ENCODE measurements around the gene ITPA. TPM values are rescaled to one million over a fixed set of nuclear protein-coding genes. Genes with fewer than 3 reads are reported as not detected.

The ITPA gene
- total and polyA plus RNA-seq, 2 of the 8 experiments (the other 6 are each of a cell fraction or from before 2014, with no cell fraction given) = 88.2 to 94.0 TPM

DNA sequence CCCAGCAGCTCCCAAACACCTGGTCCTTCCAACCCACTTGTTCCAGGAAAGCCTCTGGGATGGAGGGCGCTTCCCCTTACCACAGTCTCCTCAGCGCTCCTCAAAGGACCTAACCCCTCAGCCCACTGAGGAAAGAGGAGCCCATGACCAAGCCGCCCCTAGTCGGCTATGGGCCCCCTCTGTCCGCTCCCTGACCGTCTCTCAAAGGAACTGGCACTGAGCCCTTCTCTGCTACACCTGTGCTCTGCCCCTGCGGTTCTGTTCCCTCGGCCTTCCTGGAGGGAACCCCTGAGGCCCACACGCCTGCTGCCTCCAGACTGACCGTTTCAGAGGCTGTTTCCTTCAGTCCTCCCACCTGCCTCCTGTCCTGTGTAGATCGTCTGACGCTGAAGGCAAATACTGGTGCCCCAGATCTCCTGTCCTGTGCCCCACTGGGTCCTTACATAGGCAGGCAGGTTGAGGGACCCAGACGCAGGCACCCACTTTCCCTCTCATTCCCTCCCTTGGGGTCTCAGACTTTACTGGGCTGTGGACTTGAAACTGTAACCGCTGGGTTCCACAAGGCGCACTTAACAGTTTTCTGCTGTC, 31.6 kb downstream of the ITPA start (continued):
- TF ChIP-seq, protein P1, sequence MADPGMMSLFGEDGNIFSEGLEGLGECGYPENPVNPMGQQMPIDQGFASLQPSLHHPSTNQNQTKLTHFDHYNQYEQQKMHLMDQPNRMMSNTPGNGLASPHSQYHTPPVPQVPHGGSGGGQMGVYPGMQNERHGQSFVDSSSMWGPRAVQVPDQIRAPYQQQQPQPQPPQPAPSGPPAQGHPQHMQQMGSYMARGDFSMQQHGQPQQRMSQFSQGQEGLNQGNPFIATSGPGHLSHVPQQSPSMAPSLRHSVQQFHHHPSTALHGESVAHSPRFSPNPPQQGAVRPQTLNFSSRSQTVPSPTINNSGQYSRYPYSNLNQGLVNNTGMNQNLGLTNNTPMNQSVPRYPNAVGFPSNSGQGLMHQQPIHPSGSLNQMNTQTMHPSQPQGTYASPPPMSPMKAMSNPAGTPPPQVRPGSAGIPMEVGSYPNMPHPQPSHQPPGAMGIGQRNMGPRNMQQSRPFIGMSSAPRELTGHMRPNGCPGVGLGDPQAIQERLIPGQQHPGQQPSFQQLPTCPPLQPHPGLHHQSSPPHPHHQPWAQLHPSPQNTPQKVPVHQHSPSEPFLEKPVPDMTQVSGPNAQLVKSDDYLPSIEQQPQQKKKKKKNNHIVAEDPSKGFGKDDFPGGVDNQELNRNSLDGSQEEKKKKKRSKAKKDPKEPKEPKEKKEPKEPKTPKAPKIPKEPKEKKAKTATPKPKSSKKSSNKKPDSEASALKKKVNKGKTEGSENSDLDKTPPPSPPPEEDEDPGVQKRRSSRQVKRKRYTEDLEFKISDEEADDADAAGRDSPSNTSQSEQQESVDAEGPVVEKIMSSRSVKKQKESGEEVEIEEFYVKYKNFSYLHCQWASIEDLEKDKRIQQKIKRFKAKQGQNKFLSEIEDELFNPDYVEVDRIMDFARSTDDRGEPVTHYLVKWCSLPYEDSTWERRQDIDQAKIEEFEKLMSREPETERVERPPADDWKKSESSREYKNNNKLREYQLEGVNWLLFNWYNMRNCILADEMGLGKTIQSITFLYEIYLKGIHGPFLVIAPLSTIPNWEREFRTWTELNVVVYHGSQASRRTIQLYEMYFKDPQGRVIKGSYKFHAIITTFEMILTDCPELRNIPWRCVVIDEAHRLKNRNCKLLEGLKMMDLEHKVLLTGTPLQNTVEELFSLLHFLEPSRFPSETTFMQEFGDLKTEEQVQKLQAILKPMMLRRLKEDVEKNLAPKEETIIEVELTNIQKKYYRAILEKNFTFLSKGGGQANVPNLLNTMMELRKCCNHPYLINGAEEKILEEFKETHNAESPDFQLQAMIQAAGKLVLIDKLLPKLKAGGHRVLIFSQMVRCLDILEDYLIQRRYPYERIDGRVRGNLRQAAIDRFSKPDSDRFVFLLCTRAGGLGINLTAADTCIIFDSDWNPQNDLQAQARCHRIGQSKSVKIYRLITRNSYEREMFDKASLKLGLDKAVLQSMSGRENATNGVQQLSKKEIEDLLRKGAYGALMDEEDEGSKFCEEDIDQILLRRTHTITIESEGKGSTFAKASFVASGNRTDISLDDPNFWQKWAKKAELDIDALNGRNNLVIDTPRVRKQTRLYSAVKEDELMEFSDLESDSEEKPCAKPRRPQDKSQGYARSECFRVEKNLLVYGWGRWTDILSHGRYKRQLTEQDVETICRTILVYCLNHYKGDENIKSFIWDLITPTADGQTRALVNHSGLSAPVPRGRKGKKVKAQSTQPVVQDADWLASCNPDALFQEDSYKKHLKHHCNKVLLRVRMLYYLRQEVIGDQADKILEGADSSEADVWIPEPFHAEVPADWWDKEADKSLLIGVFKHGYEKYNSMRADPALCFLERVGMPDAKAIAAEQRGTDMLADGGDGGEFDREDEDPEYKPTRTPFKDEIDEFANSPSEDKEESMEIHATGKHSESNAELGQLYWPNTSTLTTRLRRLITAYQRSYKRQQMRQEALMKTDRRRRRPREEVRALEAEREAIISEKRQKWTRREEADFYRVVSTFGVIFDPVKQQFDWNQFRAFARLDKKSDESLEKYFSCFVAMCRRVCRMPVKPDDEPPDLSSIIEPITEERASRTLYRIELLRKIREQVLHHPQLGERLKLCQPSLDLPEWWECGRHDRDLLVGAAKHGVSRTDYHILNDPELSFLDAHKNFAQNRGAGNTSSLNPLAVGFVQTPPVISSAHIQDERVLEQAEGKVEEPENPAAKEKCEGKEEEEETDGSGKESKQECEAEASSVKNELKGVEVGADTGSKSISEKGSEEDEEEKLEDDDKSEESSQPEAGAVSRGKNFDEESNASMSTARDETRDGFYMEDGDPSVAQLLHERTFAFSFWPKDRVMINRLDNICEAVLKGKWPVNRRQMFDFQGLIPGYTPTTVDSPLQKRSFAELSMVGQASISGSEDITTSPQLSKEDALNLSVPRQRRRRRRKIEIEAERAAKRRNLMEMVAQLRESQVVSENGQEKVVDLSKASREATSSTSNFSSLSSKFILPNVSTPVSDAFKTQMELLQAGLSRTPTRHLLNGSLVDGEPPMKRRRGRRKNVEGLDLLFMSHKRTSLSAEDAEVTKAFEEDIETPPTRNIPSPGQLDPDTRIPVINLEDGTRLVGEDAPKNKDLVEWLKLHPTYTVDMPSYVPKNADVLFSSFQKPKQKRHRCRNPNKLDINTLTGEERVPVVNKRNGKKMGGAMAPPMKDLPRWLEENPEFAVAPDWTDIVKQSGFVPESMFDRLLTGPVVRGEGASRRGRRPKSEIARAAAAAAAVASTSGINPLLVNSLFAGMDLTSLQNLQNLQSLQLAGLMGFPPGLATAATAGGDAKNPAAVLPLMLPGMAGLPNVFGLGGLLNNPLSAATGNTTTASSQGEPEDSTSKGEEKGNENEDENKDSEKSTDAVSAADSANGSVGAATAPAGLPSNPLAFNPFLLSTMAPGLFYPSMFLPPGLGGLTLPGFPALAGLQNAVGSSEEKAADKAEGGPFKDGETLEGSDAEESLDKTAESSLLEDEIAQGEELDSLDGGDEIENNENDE (IDR thresholded peaks at IDR 0.05; ENCODE audit: insufficient replicate concordance, low read length) = no peak
- TF ChIP-seq GABPA (IDR thresholded peaks at IDR 0.05; ENCODE audit: borderline replicate concordance, insufficient read depth, low read length) (no peak), GTF2F1 (IDR thresholded peaks at IDR 0.05; ENCODE audit: borderline replicate concordance, low read depth, low read length) (no peak), EGR1 (IDR thresholded peaks at IDR 0.05; ENCODE audit: borderline replicate concordance, low read depth, low read length) (no peak), NRF1 (IDR thresholded peaks at IDR 0.05; ENCODE audit: low read depth, low read length) (no peak), YY1 (IDR thresholded peaks at IDR 0.05; ENCODE audit: low read depth, low read length) (no peak), TBP (IDR thresholded peaks at IDR 0.05; ENCODE audit: low read depth, low read length) (no peak)
- TF ChIP-seq, protein P2, sequence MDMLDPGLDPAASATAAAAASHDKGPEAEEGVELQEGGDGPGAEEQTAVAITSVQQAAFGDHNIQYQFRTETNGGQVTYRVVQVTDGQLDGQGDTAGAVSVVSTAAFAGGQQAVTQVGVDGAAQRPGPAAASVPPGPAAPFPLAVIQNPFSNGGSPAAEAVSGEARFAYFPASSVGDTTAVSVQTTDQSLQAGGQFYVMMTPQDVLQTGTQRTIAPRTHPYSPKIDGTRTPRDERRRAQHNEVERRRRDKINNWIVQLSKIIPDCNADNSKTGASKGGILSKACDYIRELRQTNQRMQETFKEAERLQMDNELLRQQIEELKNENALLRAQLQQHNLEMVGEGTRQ (IDR thresholded peaks at IDR 0.05; ENCODE audit: low read length) = no peak
- TF ChIP-seq, protein P3, sequence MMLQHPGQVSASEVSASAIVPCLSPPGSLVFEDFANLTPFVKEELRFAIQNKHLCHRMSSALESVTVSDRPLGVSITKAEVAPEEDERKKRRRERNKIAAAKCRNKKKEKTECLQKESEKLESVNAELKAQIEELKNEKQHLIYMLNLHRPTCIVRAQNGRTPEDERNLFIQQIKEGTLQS (IDR thresholded peaks at IDR 0.05; ENCODE audit: insufficient read depth, low read depth, low read length) = no peak
